CD4-positive, alpha-beta T cell treated with Interleukin-15 for 1 hour (primary cell): Measurements from ENCODE around the gene PALS1.
"Not testable (repeated sequence)": the region's sequence is repeated elsewhere in the genome, so short reads cannot be mapped to it uniquely, and the experiment has no call there.

Source experiments
- DNase-seq: peaks from one replicate; pipeline ENCODE4 v3.0.0-alpha.2; 2020

PALS1 gene

GRCh38 chr14:67260965-67261364, 19.7 kb downstream of the PALS1 start:
- DNase-seq: no peak

GRCh38 chr14:67263499-67264149, 22.4 kb downstream of the PALS1 start:
- no peak for DNase-seq

DNA sequence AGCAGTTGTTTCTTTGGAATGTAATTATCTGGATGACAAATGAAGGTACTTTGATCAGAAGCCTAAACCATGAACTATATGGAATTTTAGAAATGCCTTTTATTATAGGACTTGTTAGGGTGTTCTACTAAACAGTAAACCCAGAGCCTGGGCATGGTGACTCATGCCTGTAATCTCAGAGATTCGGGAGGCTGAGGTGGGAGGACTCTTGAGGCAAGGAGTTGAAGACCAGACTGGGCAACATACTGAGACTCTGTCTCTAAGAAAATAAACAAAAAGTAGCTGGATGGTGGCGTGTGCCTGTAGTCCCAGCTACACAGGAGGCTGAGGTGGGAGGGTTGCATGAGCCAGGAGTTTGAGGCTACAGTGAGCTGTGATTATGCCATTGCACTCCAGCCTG, 23.9 kb downstream of the PALS1 start:
- no peak for DNase-seq

DNA sequence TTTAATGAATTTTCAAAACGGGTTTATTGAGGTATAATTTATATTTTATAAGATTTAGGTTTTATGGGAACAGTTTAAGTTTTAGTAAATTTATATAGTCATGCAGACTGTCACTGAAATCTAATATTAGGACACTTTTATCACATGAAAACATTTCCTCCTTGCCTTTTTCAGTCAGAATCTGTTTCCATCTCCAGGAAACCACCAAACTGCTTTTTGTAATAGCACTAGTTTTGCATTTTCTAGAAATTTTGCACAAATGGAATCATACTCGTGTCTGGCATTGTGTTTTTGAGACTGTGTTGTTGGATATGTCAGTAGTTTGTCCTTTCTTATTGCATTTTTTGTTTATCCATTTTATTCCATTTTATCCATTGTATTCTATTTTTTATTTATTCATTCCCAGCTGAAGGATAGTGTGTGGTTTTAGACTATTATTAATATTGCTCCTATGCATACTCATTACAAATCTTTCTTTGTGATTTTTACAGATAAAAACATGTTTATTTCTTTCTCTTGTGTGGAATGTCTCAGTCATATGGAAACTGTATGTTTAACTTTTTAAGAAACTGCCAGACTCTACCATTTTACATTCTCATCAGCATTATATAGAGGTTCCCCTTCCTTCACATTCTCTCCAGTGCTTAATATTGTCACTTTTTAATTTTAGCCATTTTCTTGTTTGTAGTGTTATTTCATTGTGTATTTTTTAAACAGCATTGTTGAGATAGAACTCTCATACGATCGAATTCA, 26.5 kb downstream of the PALS1 start:
- DNase-seq: no peak

GRCh38 chr14:67268426-67269150, 27.4 kb downstream of the PALS1 start:
- no peak for DNase-seq

DNA sequence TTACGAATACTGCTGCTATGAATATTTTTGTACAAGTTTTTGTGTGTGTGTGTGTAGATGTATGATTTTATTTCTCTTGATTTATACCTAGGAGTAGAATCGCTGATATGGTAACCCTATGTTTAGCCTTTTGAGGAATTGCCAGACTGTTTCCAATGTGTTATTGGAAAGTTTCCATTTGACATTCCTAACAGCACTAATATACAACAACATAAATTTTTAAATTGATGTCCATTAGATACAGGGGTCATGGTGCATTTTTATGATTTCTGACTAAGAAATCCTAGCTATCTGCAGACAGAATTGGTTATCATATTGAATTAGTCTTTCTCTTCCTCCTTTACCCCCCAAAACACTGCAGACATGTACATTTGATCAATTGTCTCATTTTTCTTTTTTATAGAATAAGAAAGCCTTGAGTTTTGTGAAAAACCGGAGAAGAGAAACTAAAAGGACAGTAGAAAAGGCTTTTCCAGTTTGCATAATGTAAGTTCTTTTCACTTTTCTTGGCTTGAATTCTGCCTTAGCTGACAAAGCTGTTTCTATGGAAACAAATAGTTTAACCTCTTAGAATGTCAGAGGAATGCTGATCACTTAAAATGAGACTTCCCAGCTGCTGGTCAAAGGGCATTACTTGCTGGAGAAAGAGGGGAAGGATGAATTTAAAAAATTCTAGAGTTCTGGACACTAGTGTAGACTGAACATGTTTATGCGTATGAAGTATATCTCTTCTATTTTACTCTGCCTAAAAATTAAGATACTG, 28.2 kb downstream of the PALS1 start:
- DNase-seq: no peak

DNA sequence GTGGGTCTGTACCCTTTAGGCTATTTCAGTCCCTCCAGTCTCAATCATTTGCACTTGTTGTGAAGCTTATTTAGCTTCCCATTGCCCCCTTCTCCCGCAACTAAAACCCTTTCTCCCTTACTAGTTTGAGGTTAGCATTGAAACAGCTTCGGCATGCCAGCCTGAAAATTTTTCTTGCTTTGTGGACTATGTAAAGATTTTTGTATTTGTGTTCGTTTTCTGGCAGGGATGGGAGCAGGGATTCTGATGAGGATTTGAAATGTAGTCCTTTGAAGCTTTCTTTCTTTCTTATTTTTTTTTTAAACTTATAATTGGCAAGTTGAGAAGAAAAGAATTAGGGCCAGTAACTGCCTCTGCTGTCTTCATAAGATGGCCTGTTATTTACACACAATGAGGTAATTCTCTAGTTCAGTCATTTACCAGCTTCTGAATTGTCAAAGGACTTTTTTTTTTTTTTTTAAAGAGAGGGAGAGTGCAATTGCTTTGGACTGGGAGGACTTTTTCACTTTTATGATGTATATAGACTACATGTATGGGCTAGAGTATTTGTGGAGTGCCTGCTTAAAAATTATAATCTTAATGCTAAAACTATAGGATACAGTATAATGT, 29.0 kb downstream of the PALS1 start:
- no peak for DNase-seq

GRCh38 chr14:67270933-67271332, 29.7 kb downstream of the PALS1 start:
- no peak for DNase-seq

DNA sequence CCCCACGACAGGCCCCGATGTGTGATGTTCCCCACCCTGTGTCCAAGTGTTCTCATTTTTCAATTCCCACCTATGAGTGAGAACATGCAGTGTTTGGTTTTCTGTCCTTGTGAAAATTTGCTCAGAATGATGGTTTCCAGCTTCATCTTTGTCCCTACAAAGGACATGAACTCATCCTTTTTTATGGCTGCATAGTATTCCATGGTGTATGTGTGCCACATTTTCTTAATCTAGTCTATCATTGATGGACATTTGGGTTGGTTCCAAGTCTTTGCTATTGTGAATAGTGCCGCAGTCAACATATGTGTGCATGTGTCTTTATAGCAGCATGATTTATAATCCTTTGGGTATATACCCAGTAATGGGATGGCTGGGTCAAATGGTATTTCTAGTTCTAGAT, 32.0 kb downstream of the PALS1 start:
- DNase-seq: not testable (repeated sequence)

DNA sequence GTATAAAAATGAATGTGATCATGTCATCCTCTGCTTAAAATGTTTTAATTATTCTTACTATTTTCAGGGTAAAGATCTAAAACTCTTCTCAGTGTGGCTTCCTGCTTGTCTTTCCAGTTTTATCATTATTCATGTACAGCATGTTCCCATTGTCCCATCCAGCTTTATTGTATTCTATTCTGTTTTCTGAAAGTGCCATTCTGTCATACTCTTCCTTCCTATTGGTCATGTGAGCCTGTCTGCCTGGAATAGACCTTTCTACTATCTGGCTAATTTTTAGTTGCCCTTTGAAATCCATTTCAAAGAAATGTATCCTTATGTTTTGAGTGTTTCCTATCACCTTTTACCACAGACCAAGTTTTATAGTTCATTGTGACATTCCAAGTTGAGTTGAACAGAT, 34.9 kb downstream of the PALS1 start:
- DNase-seq: no peak

DNA sequence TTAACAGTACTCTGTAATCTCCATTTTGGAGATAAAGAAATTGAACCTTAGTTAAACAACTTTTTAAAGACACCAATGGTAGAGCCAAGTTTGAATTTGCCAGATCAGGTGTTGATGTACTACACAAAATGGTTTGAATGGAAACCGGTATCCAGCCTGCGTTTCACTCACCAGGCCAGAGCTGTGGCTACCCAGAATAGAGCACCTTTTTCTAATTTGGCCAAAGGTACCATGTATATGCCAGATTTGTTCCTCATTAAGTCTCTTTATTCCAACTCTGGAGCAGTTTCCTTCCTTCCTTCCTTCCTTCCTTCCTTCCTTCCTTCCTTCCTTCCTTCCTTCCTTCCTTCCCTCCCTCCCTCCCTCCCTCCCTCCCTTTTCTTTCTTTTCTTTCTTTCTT, 39.3 kb downstream of the PALS1 start:
- no peak for DNase-seq

DNA sequence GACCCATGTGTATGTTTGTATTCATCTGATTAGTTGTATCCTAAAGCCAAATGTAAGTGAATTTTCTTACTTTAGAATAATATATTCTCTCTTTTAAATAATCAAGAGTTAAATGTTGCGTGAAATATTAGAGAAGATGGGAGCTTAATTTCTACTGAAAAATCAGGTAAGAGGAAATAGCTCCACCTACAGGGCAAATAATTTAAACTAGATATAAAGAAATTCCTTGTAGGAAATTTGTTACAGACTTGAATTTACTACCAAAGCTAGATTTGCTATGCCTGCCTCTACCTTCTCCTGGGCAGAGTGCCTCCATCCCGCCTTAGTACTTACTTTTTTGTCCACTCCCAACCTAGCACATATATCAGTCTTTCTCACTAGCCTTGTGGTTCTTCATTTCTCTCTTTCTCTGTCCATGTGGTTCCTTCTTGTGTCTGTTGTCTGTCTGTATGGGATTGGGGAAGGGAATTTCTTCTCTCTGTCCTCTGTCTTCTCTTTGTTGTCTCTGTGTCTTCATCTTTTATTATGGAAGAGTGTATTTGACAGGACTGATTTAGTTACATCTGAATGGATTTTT, 44.7 kb downstream of the PALS1 start:
- no peak for DNase-seq
